Liver (tissue), 9 donors: Measurements from ENCODE around the gene PCDH9. TPM values are rescaled to one million over a fixed set of nuclear protein-coding genes. Genes with fewer than 3 reads are reported as not detected.

Experiments used
- DNase-seq: peaks from one replicate; pipeline ENCODE4 v3.0.0-alpha.2; 2017; ENCODE audit warnings: low spot score
- H3K27ac ChIP-seq, 2 donors: one replicate each; pipeline ENCODE4 v1.7.0; 2013; ENCODE audit warnings: inconsistent platforms in 2 of 2, low read length in 2 of 2, control low read depth in 1 of 2, low read depth in 1 of 2, mild to moderate bottlenecking in 1 of 2
- H3K27me3 ChIP-seq, 4 donors: one replicate each; pipeline versions ENCODE4 v1.6.1 to v1.7.0; 2013; ENCODE audit warnings: low read length in 3 of 4, inconsistent platforms in 1 of 4, mild to moderate bottlenecking in 1 of 4, moderate library complexity in 1 of 4; ENCODE audit not compliant: control insufficient read depth in 4 of 4, insufficient read depth in 4 of 4
- H3K36me3 ChIP-seq, 4 donors: one replicate each; pipeline versions ENCODE4 v1.6.1 to v1.7.0; 2013; ENCODE audit warnings: low read length in 3 of 4, mild to moderate bottlenecking in 3 of 4, low read depth in 1 of 4, moderate library complexity in 1 of 4; ENCODE audit not compliant: control insufficient read depth in 4 of 4, insufficient read depth in 3 of 4
- H3K4me1 ChIP-seq, 4 donors: one replicate each; pipeline versions ENCODE4 v1.6.1 to v1.7.0; 2013; ENCODE audit warnings: low read length in 3 of 4, mild to moderate bottlenecking in 3 of 4, moderate library complexity in 1 of 4; ENCODE audit not compliant: control insufficient read depth in 4 of 4, insufficient read depth in 4 of 4
- H3K4me3 ChIP-seq, 3 donors: one replicate each; pipeline versions ENCODE4 v1.6.1 to v1.7.0; 2013; ENCODE audit warnings: low read length in 3 of 3, control low read depth in 1 of 3, low read depth in 1 of 3, mild to moderate bottlenecking in 1 of 3
- H3K9ac ChIP-seq, 2 donors: one replicate each; pipeline ENCODE4 v1.7.0; 2013; ENCODE audit warnings: low read length in 2 of 2, mild to moderate bottlenecking in 2 of 2, moderate library complexity in 2 of 2, control low read depth in 1 of 2, low read depth in 1 of 2
- H3K9me3 ChIP-seq, 4 donors: one replicate each; pipeline versions ENCODE4 v1.6.1 to v1.7.0; 2013; ENCODE audit warnings: low read length in 3 of 4; ENCODE audit not compliant: control insufficient read depth in 4 of 4
- ATF3 ChIP-seq: IDR thresholded peaks from 2 replicates; pipeline ENCODE4 v1.6.1; 2016; ENCODE audit warnings: antibody characterized with exemption
- CTCF ChIP-seq: fragments of 150-350 bp; IDR thresholded peaks from 2 replicates; pipeline ENCODE4 v1.5.1; 2017; ENCODE audit warnings: improper control_type of control experiment, low read depth, low read length; ENCODE audit not compliant: missing input control
- EGR1 ChIP-seq, 2 donors: IDR thresholded peaks; 2 replicates each; pipeline ENCODE4 v1.6.1; 2016 to 2018; ENCODE audit warnings: antibody characterized with exemption in 2 of 2, low read depth in 2 of 2
- FOXA1 ChIP-seq: IDR thresholded peaks from 2 replicates; pipeline ENCODE4 v1.6.1; 2016; ENCODE audit warnings: antibody characterized with exemption
- HNF4A ChIP-seq, 2 donors: conservative IDR thresholded peaks; 2 replicates each; pipeline ENCODE4 v1.6.1; 2016; ENCODE audit warnings: antibody characterized with exemption in 2 of 2, mild to moderate bottlenecking in 2 of 2
- JUND ChIP-seq, 2 donors: IDR thresholded peaks; 2 replicates each; pipeline ENCODE4 v1.6.1; 2016; ENCODE audit warnings: antibody characterized with exemption in 2 of 2
- MAX ChIP-seq: IDR thresholded peaks from 2 replicates; pipeline ENCODE4 v1.6.1; 2016; ENCODE audit warnings: antibody characterized with exemption
- NR2F2 ChIP-seq: IDR thresholded peaks from 2 replicates; pipeline ENCODE4 v1.6.1; 2016; ENCODE audit warnings: antibody characterized with exemption
- RAD21 ChIP-seq, 2 donors: IDR thresholded peaks; 2 replicates each; pipeline ENCODE4 v1.6.1; 2016; ENCODE audit warnings: antibody characterized with exemption in 2 of 2, mild to moderate bottlenecking in 2 of 2
- RXRA ChIP-seq, 2 donors: IDR thresholded peaks; 2 replicates each; pipeline ENCODE4 v1.6.1; 2017 to 2018; ENCODE audit warnings: antibody characterized with exemption in 2 of 2, mild to moderate bottlenecking in 1 of 2
- TAF1 ChIP-seq: conservative IDR thresholded peaks from 2 replicates; pipeline ENCODE4 v1.6.1; 2016; ENCODE audit warnings: antibody characterized with exemption, mild to moderate bottlenecking
- YY1 ChIP-seq: IDR thresholded peaks from 2 replicates; pipeline ENCODE4 v1.6.1; 2016; ENCODE audit warnings: antibody characterized with exemption, mild to moderate bottlenecking
- ZBTB33 ChIP-seq: IDR thresholded peaks from 2 replicates; pipeline ENCODE4 v1.6.1; 2016; ENCODE audit warnings: antibody characterized with exemption
- WGBS: extraction: QIAGEN DNeasy Blood & Tissue Kit; methylation state at CpG from one replicate; pipeline ENCODE4 v1.1.7; 2013; 5-methylcytosine and 5-hydroxymethylcytosine counted together
- polyA plus RNA-seq, 2 donors: library from polyadenylated mRNA; stranded (reverse) in 1 of 2; unstranded in 1 of 2; fragments of 200-250 nt in 1 of 2; fragments of >200 nt in 1 of 2; fragmentation: Nextera tagmentation in 1 of 2; extraction: Ambion mirVana in 1 of 2; gene quantifications; one replicate each; pipeline versions ENCODE4 v1.2.1 to v1.2.3, GENCODE V29; 2013 to 2015
- total RNA-seq, 2 donors: library from RNA; depleted of rRNA; stranded (reverse); fragments of >200 nt; gene quantifications; one replicate each; pipeline ENCODE4 v1.2.3, GENCODE V29; 2014
- donor health status: healthy.
- donor health status: healthy.
- donor health status: healthy.
- donor health status: healthy.
- donor health status: healthy.

Gene PCDH9
- total and polyA plus RNA-seq, 4 donors = 0.90 to 4.0 (median 2.2) TPM

- TF ChIP-seq ZBTB33 (no peak), NR2F2 (no peak), MAX (no peak), FOXA1 (no peak), TAF1 (no peak), ATF3 (no peak)
Observed at GRCh38 chr13:66655847-66656454, 574.2 kb downstream of the PCDH9 start (continued).

GRCh38 chr13:66644855-66645460, 585.2 kb downstream of the PCDH9 start:
- H3K36me3 ChIP-seq = no peaks in the 10 kb centered on the region
- H3K4me1 ChIP-seq = no peaks in the 10 kb centered on the region
- 81% methylated on average over 3 of the region's 3 CpGs for WGBS
- H3K9ac ChIP-seq = no peak overlapping the region
- no peaks in the 10 kb centered on the region for H3K9me3 ChIP-seq
- no peak for TF ChIP-seq NR2F2
- no peak for TF ChIP-seq TAF1
- no peak for TF ChIP-seq EGR1 (IDR thresholded peaks at IDR 0.05; ENCODE audit: low read depth in 2 of 2)
- TF ChIP-seq RXRA (IDR thresholded peaks at IDR 0.05) = no peak
- no peak for TF ChIP-seq CTCF
- no peak for TF ChIP-seq RAD21 (IDR thresholded peaks at IDR 0.05)
- TF ChIP-seq ZBTB33 = no peak
- no peak for TF ChIP-seq FOXA1
- TF ChIP-seq JUND (IDR thresholded peaks at IDR 0.05) = no peak
- no peak for TF ChIP-seq YY1
- no peak for TF ChIP-seq HNF4A (conservative IDR thresholded peaks at IDR 0.05)
- no peak for TF ChIP-seq ATF3
- no peak overlapping the region for H3K27ac ChIP-seq
- H3K27me3 ChIP-seq = peaks cover 0 to 4% (median 0%) of the 10 kb centered on the region in 4 donors
- H3K4me3 ChIP-seq = no peak overlapping the region
- DNase-seq = no peak
